PC-3 (cell line): ENCODE data around the gene PDIA5. TPM values are rescaled to one million over a fixed set of nuclear protein-coding genes. Genes with fewer than 3 reads are reported as not detected.

ENCODE experiments used
- ATAC-seq: fragments of 200-7000 bp; cut with Tn5 transposase; 2 replicates; pipeline ENCODE4 v1.9.1; 2020; ENCODE audit warnings: mild to moderate bottlenecking, moderate library complexity
- BruUV-seq: library from RNA; stranded (reverse); fragments of 400-500 nt; replicated peaks from 2 replicates; lab custom pipeline; 2021; lab: Mats Ljungman, UMichigan
- CTCF ChIA-PET: fragments of 300-600 bp; sonication (Branson Sonifier 250); formaldehyde crosslinking; loops from one replicate; lab custom pipeline; 2022; ENCODE audit warnings: antibody characterized with exemption; lab: Charles Lee
- POLR2A ChIA-PET: fragments of 300-600 bp; sonication (Branson Sonifier 250); formaldehyde crosslinking; loops from one replicate; lab custom pipeline; 2022; ENCODE audit warnings: antibody characterized with exemption; ENCODE audit not compliant: unreplicated experiment; lab: Charles Lee
- DNase-seq: peaks from one replicate; pipeline ENCODE4 v3.0.0-alpha.2; 2015
- H2AFZ ChIP-seq: fragments of 300-600 bp; sonication (generic); 2 replicates; pipeline ENCODE4 v1.6.0; 2016; ENCODE audit warnings: antibody characterized with exemption, low read length
- H3F3A ChIP-seq: fragments of 300-600 bp; sonication (generic); one replicate; pipeline ENCODE4 v1.6.0; 2017; ENCODE audit warnings: antibody characterized with exemption, low read length, control low read depth, mild to moderate bottlenecking; ENCODE audit not compliant: unreplicated experiment
- H3K27ac ChIP-seq: fragments of 300-600 bp; sonication (generic); 2 replicates; pipeline ENCODE4 v1.5.1; 2016; ENCODE audit warnings: mild to moderate bottlenecking, low read length
- H3K27me3 ChIP-seq: fragments of 300-600 bp; sonication (generic); 2 replicates; pipeline ENCODE4 v1.6.1; 2016; ENCODE audit warnings: low read length, mixed read lengths
- H3K36me3 ChIP-seq: fragments of 300-600 bp; sonication (generic); 2 replicates; pipeline ENCODE4 v1.6.1; 2016; ENCODE audit warnings: low read depth, mixed run types, low read length, mixed read lengths
- H3K4me1 ChIP-seq: fragments of 300-600 bp; sonication (generic); 2 replicates; pipeline ENCODE4 v1.5.1; 2016; ENCODE audit warnings: low read length; ENCODE audit not compliant: insufficient read depth
- H3K4me2 ChIP-seq: fragments of 300-600 bp; sonication (generic); 2 replicates; pipeline ENCODE4 v1.6.0; 2016; ENCODE audit warnings: low read length
- H3K4me3 ChIP-seq: fragments of 300-600 bp; sonication (generic); 2 replicates; pipeline ENCODE4 v1.5.1; 2016; ENCODE audit warnings: mild to moderate bottlenecking, low read length, mixed read lengths
- H3K79me2 ChIP-seq: fragments of 300-600 bp; sonication (generic); 2 replicates; pipeline ENCODE4 v1.6.1; 2017; ENCODE audit warnings: low read length, mixed read lengths
- H3K9ac ChIP-seq: fragments of 300-600 bp; sonication (generic); 2 replicates; pipeline ENCODE4 v1.6.0; 2016; ENCODE audit warnings: mild to moderate bottlenecking, low read length
- H3K9me2 ChIP-seq: fragments of 300-600 bp; sonication (generic); replicated peaks from 2 replicates; pipeline ENCODE4 v1.6.1; 2016; ENCODE audit warnings: mixed run types, low read length, mixed read lengths
- H3K9me3 ChIP-seq: fragments of 300-600 bp; sonication (generic); 2 replicates; pipeline ENCODE4 v1.6.1; 2016; ENCODE audit warnings: low read length, mixed read lengths
- H4K20me1 ChIP-seq: fragments of 300-600 bp; sonication (generic); 2 replicates; pipeline ENCODE4 v1.6.1; 2016; ENCODE audit warnings: low read length, mixed read lengths
- EZH2 ChIP-seq: fragments of 300-600 bp; sonication (generic); IDR thresholded peaks from one replicate; pipeline ENCODE4 v1.6.1; 2017; ENCODE audit warnings: antibody characterized with exemption, mild to moderate bottlenecking, low read length; ENCODE audit not compliant: unreplicated experiment
- EZH2phosphoT487 ChIP-seq: fragments of 300-600 bp; sonication (generic); IDR thresholded peaks from 2 replicates; pipeline ENCODE4 v1.6.1; 2018; ENCODE audit warnings: mild to moderate bottlenecking, antibody characterized with exemption, low read length, borderline replicate concordance
- intact Hi-C: fragments of 100-400 bp; cut with micrococcal nuclease; formaldehyde crosslinking; loops from 2 replicates; pipeline ENCODE4 v1.9.0; 2023
- total RNA-seq: library from RNA; depleted of rRNA; stranded (reverse); fragments of >200 nt; gene quantifications from 2 replicates; pipeline ENCODE4 v1.2.3, GENCODE V29; 2014
- TF ChIP-seq, protein P1 (sequence below): fragments of 300-600 bp; sonication (generic); conservative IDR thresholded peaks from 2 replicates; pipeline ENCODE4 v1.5.1; 2017; ENCODE audit warnings: antibody characterized with exemption, low read depth, mild to moderate bottlenecking, low read length

Gene PDIA5
- total RNA-seq, 1 experiment from 2014 or later = 24.6 TPM

GRCh38 chr3:123027292-123028232, 39.3 kb upstream of the PDIA5 start, which contains the start of gene SEMA5B:
Gene SEMA5B, minus strand, starts transcription at chr3:123027763. Its CDS starts 66,500 bp downstream, at chr3:122961263.
- no peaks in the 10 kb centered on the region for H3K9me2 ChIP-seq
- H3K4me2 ChIP-seq = peak within 1 kb of the TSS; percentile 92
- no peak within 1 kb of the TSS for H3K27ac ChIP-seq
- CTCF ChIA-PET = interaction anchor here (0.5 to 1.3 kb wide), 6 partner anchors 9 to 273 kb away, joined by 3 to 6 read pairs (median 3); no protein-coding TSS in a partner anchor
- POLR2A ChIA-PET = no interaction called here
- DNase-seq = peak; percentile 21
- H3K4me1 ChIP-seq = peaks cover 17% of the 10 kb centered on the region
- intact Hi-C loops = loop anchor here (1.0 to 10.0 kb wide), 6 partner anchors 84 to 1480 kb away; partner anchors contain the start of gene POLQ
- H2AFZ ChIP-seq = peak within 1 kb of the TSS; percentile 98
- BruUV-seq = no TSS peak
- no peaks in the 10 kb centered on the region for H3K9me3 ChIP-seq
- ATAC-seq = peak; percentile 55
- no peaks in the 10 kb centered on the region for H3F3A ChIP-seq
- no peak within 1 kb of the TSS for H3K9ac ChIP-seq
- H4K20me1 ChIP-seq = no peaks in the 10 kb centered on the region
- no peaks in the 10 kb centered on the region for H3K36me3 ChIP-seq
- peaks cover 95% of the 10 kb centered on the region for H3K27me3 ChIP-seq
- no peaks in the 10 kb centered on the region for H3K79me2 ChIP-seq
- TF ChIP-seq, protein P1, sequence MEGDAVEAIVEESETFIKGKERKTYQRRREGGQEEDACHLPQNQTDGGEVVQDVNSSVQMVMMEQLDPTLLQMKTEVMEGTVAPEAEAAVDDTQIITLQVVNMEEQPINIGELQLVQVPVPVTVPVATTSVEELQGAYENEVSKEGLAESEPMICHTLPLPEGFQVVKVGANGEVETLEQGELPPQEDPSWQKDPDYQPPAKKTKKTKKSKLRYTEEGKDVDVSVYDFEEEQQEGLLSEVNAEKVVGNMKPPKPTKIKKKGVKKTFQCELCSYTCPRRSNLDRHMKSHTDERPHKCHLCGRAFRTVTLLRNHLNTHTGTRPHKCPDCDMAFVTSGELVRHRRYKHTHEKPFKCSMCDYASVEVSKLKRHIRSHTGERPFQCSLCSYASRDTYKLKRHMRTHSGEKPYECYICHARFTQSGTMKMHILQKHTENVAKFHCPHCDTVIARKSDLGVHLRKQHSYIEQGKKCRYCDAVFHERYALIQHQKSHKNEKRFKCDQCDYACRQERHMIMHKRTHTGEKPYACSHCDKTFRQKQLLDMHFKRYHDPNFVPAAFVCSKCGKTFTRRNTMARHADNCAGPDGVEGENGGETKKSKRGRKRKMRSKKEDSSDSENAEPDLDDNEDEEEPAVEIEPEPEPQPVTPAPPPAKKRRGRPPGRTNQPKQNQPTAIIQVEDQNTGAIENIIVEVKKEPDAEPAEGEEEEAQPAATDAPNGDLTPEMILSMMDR = peak; percentile 68
- TF ChIP-seq EZH2phosphoT487 = peak; percentile 71; the same call in 1 of the 2 replicates
- TF ChIP-seq EZH2 = peak; percentile 73
- H3K4me3 ChIP-seq = peak within 1 kb of the TSS; percentile 75

DNA sequence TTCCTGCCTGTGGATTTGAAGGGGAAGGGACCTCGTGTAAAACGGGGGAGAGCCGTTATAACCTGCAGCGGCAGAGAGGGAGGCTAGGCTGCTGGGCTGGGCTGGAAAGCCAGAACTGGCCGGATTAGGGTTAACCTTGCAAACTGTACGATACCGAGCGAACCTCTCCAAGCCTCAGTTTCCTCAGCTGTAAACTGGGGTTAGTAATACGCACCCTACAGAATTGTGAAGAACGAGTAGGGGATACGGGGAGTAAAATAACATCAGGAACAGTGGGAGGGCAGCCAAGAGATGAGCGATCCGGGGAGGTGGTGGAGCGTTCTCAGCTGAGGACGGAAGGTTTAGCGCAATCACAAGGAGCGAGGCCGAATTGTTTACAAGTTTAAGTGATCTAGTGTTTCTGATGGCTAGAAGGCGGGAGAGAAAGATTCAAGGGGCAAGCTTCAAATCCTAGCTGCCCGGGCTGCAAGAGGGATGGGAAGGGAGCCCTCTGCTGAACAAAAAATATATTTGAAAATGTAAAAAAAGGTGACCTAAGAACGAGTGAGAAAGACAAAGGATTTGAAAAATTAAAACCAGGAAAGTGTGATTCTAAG, 38.5 kb upstream of the PDIA5 start:
- ChIA-PET CTCF (interaction anchor here (0.7 to 1.3 kb wide), 5 partner anchors 12 to 273 kb away, joined by 3 to 4 read pairs (median 3); no protein-coding TSS in a partner anchor), POLR2A (interaction anchor here (0.7 kb wide), 1 partner anchor 217 kb away, joined by 3 read pairs; no protein-coding TSS in a partner anchor)
- DNase-seq (peak; percentile 80), ATAC-seq (peak; percentile 52)
- no peaks in the 10 kb centered on the region for H4K20me1 ChIP-seq
- H2AFZ ChIP-seq = peak overlapping the region; percentile 98
- no peaks in the 10 kb centered on the region for H3K36me3 ChIP-seq
- no peak overlapping the region for H3K27ac ChIP-seq
- TF ChIP-seq EZH2phosphoT487 (no peak), EZH2 (no peak)
- TF ChIP-seq, protein P1 = peak; percentile 78
- H3K79me2 ChIP-seq = no peaks in the 10 kb centered on the region
- BruUV-seq = no TSS peak
- H3K4me2 ChIP-seq = peak overlapping the region; percentile 92
- intact Hi-C loops = loop anchor here (1.0 to 10.0 kb wide), 6 partner anchors 85 to 1481 kb away; partner anchors contain the start of gene POLQ
- H3K9ac ChIP-seq = no peak overlapping the region
- peaks cover 17% of the 10 kb centered on the region for H3K4me1 ChIP-seq
- H3K9me2 ChIP-seq = no peaks in the 10 kb centered on the region
- no peaks in the 10 kb centered on the region for H3K9me3 ChIP-seq
- no peaks in the 10 kb centered on the region for H3F3A ChIP-seq
- H3K4me3 ChIP-seq = peak overlapping the region; percentile 75
- peaks cover 88% of the 10 kb centered on the region for H3K27me3 ChIP-seq
